Smooth muscle cell (in vitro differentiated cells): ENCODE measurements around the gene MAP3K4. TPM values are rescaled to one million over a fixed set of nuclear protein-coding genes. Genes with fewer than 3 reads are reported as not detected.

Source experiments
- DNase-seq: peaks from one replicate; lab custom pipeline; 2025; ENCODE audit not compliant: unreplicated experiment; lab: John Stamatoyannopoulos, UW
- H2AFZ ChIP-seq: fragments of 200-600 bp; sonication (generic); 2 replicates; pipeline ENCODE4 v1.6.0; 2016; ENCODE audit warnings: antibody characterized with exemption, low read depth, mild to moderate bottlenecking
- H3F3A ChIP-seq: fragments of 200-600 bp; sonication (generic); 2 replicates; pipeline ENCODE4 v1.6.0; 2017; ENCODE audit warnings: antibody characterized with exemption, low read depth
- H3K27ac ChIP-seq: fragments of 200-600 bp; sonication (generic); 2 replicates; pipeline ENCODE4 v1.5.1; 2016; ENCODE audit warnings: low read depth, mild to moderate bottlenecking
- H3K27me3 ChIP-seq: fragments of 200-600 bp; sonication (generic); 2 replicates; pipeline ENCODE4 v1.6.1; 2016; ENCODE audit warnings: low read depth, mild to moderate bottlenecking
- H3K36me3 ChIP-seq: fragments of 200-600 bp; sonication (generic); 2 replicates; pipeline ENCODE4 v1.5.1; 2016; ENCODE audit warnings: low read depth
- H3K4me1 ChIP-seq: fragments of 200-600 bp; sonication (generic); 2 replicates; pipeline ENCODE4 v1.5.1; 2016; ENCODE audit warnings: low read depth
- H3K4me2 ChIP-seq: fragments of 200-600 bp; sonication (generic); 2 replicates; pipeline ENCODE4 v1.6.0; 2016; ENCODE audit warnings: mild to moderate bottlenecking
- H3K4me3 ChIP-seq: fragments of 200-600 bp; sonication (generic); 2 replicates; pipeline ENCODE4 v1.5.1; 2016; ENCODE audit warnings: mild to moderate bottlenecking
- H3K79me2 ChIP-seq: fragments of 200-600 bp; sonication (generic); 2 replicates; pipeline ENCODE4 v1.6.0; 2016; ENCODE audit warnings: low read depth, mild to moderate bottlenecking
- H3K9ac ChIP-seq: fragments of 200-600 bp; sonication (generic); 2 replicates; pipeline ENCODE4 v1.6.0; 2016; ENCODE audit warnings: low read depth
- H3K9me3 ChIP-seq: fragments of 200-600 bp; sonication (generic); replicated peaks from 2 replicates; pipeline ENCODE4 v1.5.1; 2016; ENCODE audit warnings: low read depth
- H4K20me1 ChIP-seq: fragments of 200-600 bp; sonication (generic); 2 replicates; pipeline ENCODE4 v1.6.0; 2016; ENCODE audit warnings: low read depth
- WGBS: methylation state at CpG from one replicate; pipeline ENCODE4 v1.1.7; 2016; ENCODE audit warnings: low lambda C conversion rate; 5-methylcytosine and 5-hydroxymethylcytosine counted together
- polyA plus RNA-seq: library from polyadenylated mRNA; unstranded; fragments of >200 nt; fragmentation: Nextera tagmentation; extraction: Ambion mirVana; gene quantifications from 2 replicates; pipeline ENCODE4 v1.2.1, GENCODE V29; 2016
- total RNA-seq: library from RNA; depleted of rRNA; stranded (reverse); fragments of >200 nt; gene quantifications from 2 replicates; pipeline ENCODE4 v1.2.3, GENCODE V29; 2014
- TF ChIP-seq, protein P1 (sequence below): fragments of 200-600 bp; sonication (generic); IDR thresholded peaks from 2 replicates; pipeline ENCODE4 v1.5.1; 2017; ENCODE audit warnings: borderline replicate concordance, mild to moderate bottlenecking, antibody characterized with exemption; ENCODE audit not compliant: insufficient read depth, poor library complexity, severe bottlenecking

MAP3K4 gene
- total and polyA plus RNA-seq, 2 experiments from 2014 or later: 14.3 to 29.5 TPM

DNA sequence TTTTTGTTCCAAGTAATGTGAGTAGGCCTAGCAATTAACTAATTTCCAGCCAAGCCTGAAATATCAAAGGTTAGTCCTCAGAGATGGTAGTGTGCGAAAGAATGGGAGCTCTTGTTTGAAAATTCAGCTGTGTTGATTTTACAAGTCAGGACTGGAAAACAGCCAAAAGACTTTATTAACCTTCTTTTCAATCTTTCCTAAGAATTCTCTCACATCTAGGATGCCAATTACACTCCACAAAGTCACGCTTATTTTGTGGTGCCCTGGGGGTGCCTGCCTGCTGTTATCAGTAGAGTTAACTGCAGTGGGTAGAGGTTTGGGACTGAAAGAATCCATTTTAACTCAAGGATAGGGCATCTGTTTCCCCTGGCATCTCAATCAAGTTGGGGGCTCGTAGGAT is 30.7 kb upstream of the MAP3K4 start:
- H3K9me3 ChIP-seq: no peaks in the 10 kb centered on the region
- no peaks in the 10 kb centered on the region for H3K79me2 ChIP-seq
- TF ChIP-seq, protein P1, sequence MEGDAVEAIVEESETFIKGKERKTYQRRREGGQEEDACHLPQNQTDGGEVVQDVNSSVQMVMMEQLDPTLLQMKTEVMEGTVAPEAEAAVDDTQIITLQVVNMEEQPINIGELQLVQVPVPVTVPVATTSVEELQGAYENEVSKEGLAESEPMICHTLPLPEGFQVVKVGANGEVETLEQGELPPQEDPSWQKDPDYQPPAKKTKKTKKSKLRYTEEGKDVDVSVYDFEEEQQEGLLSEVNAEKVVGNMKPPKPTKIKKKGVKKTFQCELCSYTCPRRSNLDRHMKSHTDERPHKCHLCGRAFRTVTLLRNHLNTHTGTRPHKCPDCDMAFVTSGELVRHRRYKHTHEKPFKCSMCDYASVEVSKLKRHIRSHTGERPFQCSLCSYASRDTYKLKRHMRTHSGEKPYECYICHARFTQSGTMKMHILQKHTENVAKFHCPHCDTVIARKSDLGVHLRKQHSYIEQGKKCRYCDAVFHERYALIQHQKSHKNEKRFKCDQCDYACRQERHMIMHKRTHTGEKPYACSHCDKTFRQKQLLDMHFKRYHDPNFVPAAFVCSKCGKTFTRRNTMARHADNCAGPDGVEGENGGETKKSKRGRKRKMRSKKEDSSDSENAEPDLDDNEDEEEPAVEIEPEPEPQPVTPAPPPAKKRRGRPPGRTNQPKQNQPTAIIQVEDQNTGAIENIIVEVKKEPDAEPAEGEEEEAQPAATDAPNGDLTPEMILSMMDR: no peak
- H3K4me2 ChIP-seq: no peak overlapping the region
- no peak overlapping the region for H3K9ac ChIP-seq
- H3K4me3 ChIP-seq: no peak overlapping the region
- H3K27me3 ChIP-seq: no peaks in the 10 kb centered on the region
- no peaks in the 10 kb centered on the region for H3K36me3 ChIP-seq
- DNase-seq: no peak
- H2AFZ ChIP-seq: no peak overlapping the region
- H3K4me1 ChIP-seq: peaks cover 11% of the 10 kb centered on the region
- 71% methylated on average over 3 of the region's 3 CpGs for WGBS
- no peak overlapping the region for H3K27ac ChIP-seq
- H4K20me1 ChIP-seq: no peaks in the 10 kb centered on the region
- H3F3A ChIP-seq: no peaks in the 10 kb centered on the region

DNA sequence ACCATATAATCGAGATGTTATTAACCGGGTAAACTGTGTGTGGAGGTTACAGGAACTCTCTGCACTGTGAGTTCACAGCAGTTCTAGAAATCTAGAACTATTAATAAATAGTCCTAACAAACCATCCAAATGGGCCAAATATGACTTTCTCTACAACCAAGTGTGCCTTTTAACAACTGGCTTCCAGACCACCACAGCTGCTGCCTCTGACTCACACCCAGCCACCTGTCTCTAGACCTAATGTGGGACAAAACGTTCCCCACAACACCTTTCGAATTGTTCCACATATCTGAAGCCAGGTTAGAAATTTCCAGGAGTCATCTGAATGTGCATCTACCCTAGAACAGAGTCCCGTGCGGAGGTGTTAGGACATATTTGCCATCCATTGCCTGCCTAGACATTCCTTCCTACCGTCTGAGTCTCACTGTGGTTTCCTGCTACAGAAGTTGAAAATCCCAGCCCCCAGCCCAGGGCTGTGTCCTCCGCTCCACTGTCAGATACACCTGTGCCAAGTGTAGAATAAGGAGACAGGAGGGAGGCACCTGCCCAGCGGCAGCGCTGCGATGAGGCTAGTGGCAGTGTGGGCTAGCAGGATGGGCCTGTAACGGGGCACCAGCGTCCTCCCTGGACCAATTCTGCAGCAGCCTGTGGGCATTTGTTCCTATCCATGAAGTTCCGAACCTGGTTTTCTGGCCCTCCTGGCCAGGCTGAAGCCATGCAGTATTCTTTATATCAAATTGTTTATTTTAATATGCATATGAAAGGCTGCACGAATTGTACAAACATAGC is 28.5 kb upstream of the MAP3K4 start:
- Histone ChIP-seq H2AFZ (no peak overlapping the region), H3K27me3 (no peaks in the 10 kb centered on the region), H3K4me2 (no peak overlapping the region), H3K36me3 (no peaks in the 10 kb centered on the region), H3K9me3 (no peaks in the 10 kb centered on the region), H3K27ac (no peak overlapping the region), H3K79me2 (no peaks in the 10 kb centered on the region), H4K20me1 (no peaks in the 10 kb centered on the region), H3F3A (no peaks in the 10 kb centered on the region), H3K9ac (no peak overlapping the region), H3K4me3 (no peak overlapping the region), H3K4me1 (peaks cover 11% of the 10 kb centered on the region)
- 93% methylated on average over 15 of the region's 15 CpGs for WGBS
- DNase-seq: no peak
- TF ChIP-seq, protein P1: no peak

DNA sequence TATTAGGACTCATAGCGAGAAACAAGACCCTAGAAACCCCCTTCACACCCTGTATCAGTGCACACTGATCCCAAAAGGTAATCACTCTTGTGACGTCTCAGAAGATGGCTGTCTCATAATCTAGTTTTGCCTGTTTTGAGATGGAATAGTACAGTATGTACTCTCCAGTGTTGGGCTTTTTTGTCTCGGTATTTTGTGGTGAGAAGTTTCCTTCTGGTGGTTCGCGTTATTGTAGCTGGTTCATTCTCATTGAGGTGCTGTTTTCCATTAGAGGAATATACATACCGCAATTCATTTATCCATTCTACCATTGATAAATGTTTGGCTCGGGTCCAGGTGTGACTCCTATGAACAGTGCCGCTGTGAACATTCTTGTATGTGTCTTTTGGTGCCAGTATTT is 27.9 kb upstream of the MAP3K4 start:
- Histone ChIP-seq H3K79me2 (no peaks in the 10 kb centered on the region), H3F3A (no peaks in the 10 kb centered on the region), H3K9me3 (no peaks in the 10 kb centered on the region), H3K27me3 (no peaks in the 10 kb centered on the region), H3K4me2 (no peak overlapping the region), H3K9ac (no peak overlapping the region), H4K20me1 (no peaks in the 10 kb centered on the region), H3K4me3 (no peak overlapping the region), H2AFZ (no peak overlapping the region), H3K4me1 (peaks cover 11% of the 10 kb centered on the region), H3K27ac (no peak overlapping the region), H3K36me3 (no peaks in the 10 kb centered on the region)
- WGBS: 94% methylated on average over 8 of the region's 8 CpGs
- TF ChIP-seq, protein P1: no peak
- DNase-seq: no peak

DNA sequence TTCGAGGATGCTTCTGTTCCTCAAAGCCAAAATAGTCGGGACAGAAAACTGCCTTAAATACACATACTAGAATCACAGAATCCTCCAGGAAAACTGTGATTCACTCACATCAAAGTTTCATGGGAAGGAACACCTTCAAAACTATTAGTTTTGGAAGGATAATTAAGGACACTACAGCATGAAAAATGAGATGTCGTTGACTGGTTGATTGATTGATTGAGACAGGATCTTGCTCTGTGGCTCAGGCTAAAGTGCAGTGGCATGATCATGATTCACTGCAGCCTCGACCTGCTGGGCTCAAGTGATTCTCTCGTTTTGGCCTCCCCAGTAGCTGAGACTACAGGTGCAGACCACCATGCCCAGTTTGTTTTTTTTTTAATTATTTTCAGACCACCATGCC is 25.7 kb upstream of the MAP3K4 start:
- TF ChIP-seq, protein P1: no peak
- no peaks in the 10 kb centered on the region for H3K9me3 ChIP-seq
- no peak overlapping the region for H3K27ac ChIP-seq
- H3K4me3 ChIP-seq: no peak overlapping the region
- WGBS: 82% methylated on average over 5 of the region's 5 CpGs
- no peaks in the 10 kb centered on the region for H3K27me3 ChIP-seq
- no peak overlapping the region for H2AFZ ChIP-seq
- H3K36me3 ChIP-seq: no peaks in the 10 kb centered on the region
- H3K4me2 ChIP-seq: no peak overlapping the region
- H4K20me1 ChIP-seq: no peaks in the 10 kb centered on the region
- no peaks in the 10 kb centered on the region for H3K79me2 ChIP-seq
- no peak overlapping the region for H3K9ac ChIP-seq
- no peaks in the 10 kb centered on the region for H3F3A ChIP-seq
- peaks cover under 1% of the 10 kb centered on the region for H3K4me1 ChIP-seq
- DNase-seq: no peak
